Measurements from ENCODE around the gene HBG1. TPM values are rescaled to one million over a fixed set of nuclear protein-coding genes. Genes with fewer than 3 reads are reported as not detected.
"Not testable (repeated sequence)": the region's sequence is repeated elsewhere in the genome, so short reads cannot be mapped to it uniquely, and the experiment has no call there.

Gene HBG1
- total RNA-seq, 3 donors from 2014 or later (not counting 1 experiment from before 2014, with no cell fraction given), result not detected

DNA sequence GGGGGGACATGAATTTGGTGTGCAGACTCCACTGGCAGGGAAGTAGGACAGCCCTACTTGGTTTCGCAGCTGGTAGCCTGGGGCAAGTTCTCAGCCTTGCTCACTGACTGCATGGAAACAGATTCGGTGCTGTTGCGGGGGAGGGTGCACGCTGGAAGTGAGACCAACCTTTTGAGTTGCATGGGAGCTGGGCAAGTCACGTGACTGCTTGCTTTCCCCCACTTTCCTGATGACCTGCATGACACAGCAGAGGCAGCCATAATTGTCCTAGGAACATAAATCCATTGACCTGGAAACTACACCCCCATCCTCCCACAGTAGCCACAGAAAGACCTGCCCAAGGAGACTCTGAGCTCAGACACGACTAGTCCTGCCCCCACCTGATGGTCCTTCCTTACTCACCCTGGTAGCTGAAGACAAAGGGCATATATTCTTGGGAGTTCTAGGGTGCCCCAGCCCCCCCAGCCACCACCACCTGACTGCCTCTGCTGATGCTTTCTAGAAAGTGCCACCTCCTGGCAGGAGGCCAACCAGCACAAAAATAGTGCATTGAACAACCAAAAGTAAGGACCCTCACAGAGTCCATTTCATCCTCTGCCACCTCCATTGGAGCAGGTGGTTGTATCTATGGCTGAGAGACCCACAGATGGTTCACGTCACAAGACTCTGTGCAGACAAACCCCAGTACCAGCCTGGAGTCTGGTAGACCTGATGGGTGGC, 9.0 kb upstream of the HBG1 start:
- peaks cover 0 to 3% of the 10 kb centered on the region in 2 donors for H3K27me3 Mint-ChIP-seq (ENCODE audit: low read depth in 2 of 2)
- Histone ChIP-seq H3K4me3 (ENCODE audit: low read length) (no peak overlapping the region), H3K36me3 (ENCODE audit: control insufficient read depth, insufficient read depth, low read length) (no peaks in the 10 kb centered on the region), H3K27me3 (ENCODE audit: control insufficient read depth, insufficient read depth, low read length) (no peaks in the 10 kb centered on the region), H3K9me3 (ENCODE audit: control insufficient read depth, insufficient read depth, low read length) (no peaks in the 10 kb centered on the region), H3K4me1 (ENCODE audit: control insufficient read depth, insufficient read depth, low read length) (no peaks in the 10 kb centered on the region), H3K27ac (ENCODE audit: low read length) (no peak overlapping the region)
- no peak overlapping the region for H3K27ac Mint-ChIP-seq
- no peaks in the 10 kb centered on the region for H3K4me1 Mint-ChIP-seq
- H3K9me3 Mint-ChIP-seq, result peaks cover 3 to 4% of the 10 kb centered on the region in 2 donors
- no peak overlapping the region for H3K4me3 Mint-ChIP-seq
- TF ChIP-seq, protein P1, sequence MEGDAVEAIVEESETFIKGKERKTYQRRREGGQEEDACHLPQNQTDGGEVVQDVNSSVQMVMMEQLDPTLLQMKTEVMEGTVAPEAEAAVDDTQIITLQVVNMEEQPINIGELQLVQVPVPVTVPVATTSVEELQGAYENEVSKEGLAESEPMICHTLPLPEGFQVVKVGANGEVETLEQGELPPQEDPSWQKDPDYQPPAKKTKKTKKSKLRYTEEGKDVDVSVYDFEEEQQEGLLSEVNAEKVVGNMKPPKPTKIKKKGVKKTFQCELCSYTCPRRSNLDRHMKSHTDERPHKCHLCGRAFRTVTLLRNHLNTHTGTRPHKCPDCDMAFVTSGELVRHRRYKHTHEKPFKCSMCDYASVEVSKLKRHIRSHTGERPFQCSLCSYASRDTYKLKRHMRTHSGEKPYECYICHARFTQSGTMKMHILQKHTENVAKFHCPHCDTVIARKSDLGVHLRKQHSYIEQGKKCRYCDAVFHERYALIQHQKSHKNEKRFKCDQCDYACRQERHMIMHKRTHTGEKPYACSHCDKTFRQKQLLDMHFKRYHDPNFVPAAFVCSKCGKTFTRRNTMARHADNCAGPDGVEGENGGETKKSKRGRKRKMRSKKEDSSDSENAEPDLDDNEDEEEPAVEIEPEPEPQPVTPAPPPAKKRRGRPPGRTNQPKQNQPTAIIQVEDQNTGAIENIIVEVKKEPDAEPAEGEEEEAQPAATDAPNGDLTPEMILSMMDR (IDR thresholded peaks at IDR 0.05), result no peak
- ATAC-seq (no peak), DNase-seq (no peak)
- 90% methylated on average over 7 of the region's 7 CpGs for WGBS (ENCODE audit: insufficient coverage)
- no peaks in the 10 kb centered on the region for H3K36me3 Mint-ChIP-seq
- intact Hi-C loops (cut with micrococcal nuclease), result no loop called here

DNA sequence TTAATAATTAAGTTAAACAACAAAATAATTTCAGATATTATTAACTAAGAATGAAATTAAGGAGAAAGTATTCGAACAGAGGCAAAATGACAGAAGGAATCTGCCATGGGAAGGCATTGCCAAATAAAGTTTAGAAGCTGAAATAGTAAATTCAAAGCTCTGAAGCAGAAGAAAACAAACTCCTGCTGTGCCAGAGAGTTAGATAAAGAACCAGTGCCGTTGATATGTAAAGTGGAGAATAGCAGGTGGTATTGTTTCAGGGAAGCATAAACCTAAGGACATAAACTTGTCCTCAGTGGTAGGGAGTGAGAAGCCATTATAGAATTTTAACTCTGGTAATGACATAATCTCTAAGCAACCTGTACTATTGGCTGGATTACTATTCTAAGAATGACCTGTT, 7.6 kb upstream of the HBG1 start:
- TF ChIP-seq, protein P1 (IDR thresholded peaks at IDR 0.05), result no peak
- Histone ChIP-seq H3K27me3 (ENCODE audit: control insufficient read depth, insufficient read depth, low read length) (no peaks in the 10 kb centered on the region), H3K4me3 (ENCODE audit: low read length) (no peak overlapping the region), H3K36me3 (ENCODE audit: control insufficient read depth, insufficient read depth, low read length) (no peaks in the 10 kb centered on the region), H3K4me1 (ENCODE audit: control insufficient read depth, insufficient read depth, low read length) (no peaks in the 10 kb centered on the region), H3K27ac (ENCODE audit: low read length) (no peak overlapping the region), H3K9me3 (ENCODE audit: control insufficient read depth, insufficient read depth, low read length) (no peaks in the 10 kb centered on the region)
- H3K27ac Mint-ChIP-seq, result no peak overlapping the region
- peaks cover 0 to 3% of the 10 kb centered on the region in 2 donors for H3K27me3 Mint-ChIP-seq (ENCODE audit: low read depth in 2 of 2)
- H3K9me3 Mint-ChIP-seq, result peaks cover 2 to 3% of the 10 kb centered on the region in 2 donors
- H3K4me3 Mint-ChIP-seq, result no peak overlapping the region
- H3K36me3 Mint-ChIP-seq, result no peaks in the 10 kb centered on the region
- intact Hi-C loops (cut with micrococcal nuclease), result no loop called here
- ATAC-seq (no peak), DNase-seq (no peak)
- H3K4me1 Mint-ChIP-seq, result no peaks in the 10 kb centered on the region
- WGBS (ENCODE audit: insufficient coverage), result 77% methylated on average over 2 of the region's 2 CpGs

DNA sequence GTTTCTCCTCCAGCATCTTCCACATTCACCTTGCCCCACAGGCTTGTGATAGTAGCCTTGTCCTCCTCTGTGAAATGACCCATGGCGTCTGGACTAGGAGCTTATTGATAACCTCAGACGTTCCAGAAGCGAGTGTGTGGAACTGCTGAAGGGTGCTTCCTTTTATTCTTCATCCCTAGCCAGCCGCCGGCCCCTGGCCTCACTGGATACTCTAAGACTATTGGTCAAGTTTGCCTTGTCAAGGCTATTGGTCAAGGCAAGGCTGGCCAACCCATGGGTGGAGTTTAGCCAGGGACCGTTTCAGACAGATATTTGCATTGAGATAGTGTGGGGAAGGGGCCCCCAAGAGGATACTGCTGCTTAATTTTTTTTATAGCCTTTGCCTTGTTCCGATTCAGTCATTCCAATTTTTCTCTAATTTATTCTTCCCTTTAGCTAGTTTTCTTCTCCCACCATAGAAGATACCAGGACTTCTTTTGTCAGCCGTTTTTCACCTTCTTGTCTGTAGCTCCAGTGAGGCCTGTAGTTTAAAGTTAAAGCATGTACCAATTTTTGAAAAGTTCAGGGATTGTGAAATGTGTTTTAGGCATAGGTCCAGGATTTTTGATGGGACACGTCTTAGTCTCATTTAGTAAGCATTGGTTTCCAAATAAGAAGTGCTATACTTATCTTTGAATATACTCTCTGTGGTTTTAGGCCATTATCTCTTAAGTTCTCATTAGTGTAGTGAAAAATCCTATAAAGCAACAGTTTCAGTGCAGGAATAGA, 5.2 kb upstream of the HBG1 start, which contains the start of gene HBG2:
Gene HBG2 (minus strand): TSS at position 136 of the 768 bp plus-strand sequence. CDS start 53 bp downstream, at position 83.
- not testable (repeated sequence) for H3K27ac Mint-ChIP-seq; H3K9me3 ChIP-seq (ENCODE audit: control insufficient read depth, insufficient read depth, low read length); H3K9me3 Mint-ChIP-seq; H3K27me3 Mint-ChIP-seq (ENCODE audit: low read depth in 2 of 2); H3K4me3 ChIP-seq (ENCODE audit: low read length); H3K27ac ChIP-seq (ENCODE audit: low read length); H3K4me1 Mint-ChIP-seq; H3K36me3 Mint-ChIP-seq; H3K4me1 ChIP-seq (ENCODE audit: control insufficient read depth, insufficient read depth, low read length); H3K36me3 ChIP-seq (ENCODE audit: control insufficient read depth, insufficient read depth, low read length); H3K4me3 Mint-ChIP-seq; H3K27me3 ChIP-seq (ENCODE audit: control insufficient read depth, insufficient read depth, low read length); ATAC-seq; DNase-seq
- 78% methylated on average over 3 of the region's 9 CpGs for WGBS (ENCODE audit: insufficient coverage)
- intact Hi-C loops (cut with micrococcal nuclease), result loop anchor here (1.0 kb wide), 1 partner anchor 9 kb away; no protein-coding TSS in a partner anchor

DNA sequence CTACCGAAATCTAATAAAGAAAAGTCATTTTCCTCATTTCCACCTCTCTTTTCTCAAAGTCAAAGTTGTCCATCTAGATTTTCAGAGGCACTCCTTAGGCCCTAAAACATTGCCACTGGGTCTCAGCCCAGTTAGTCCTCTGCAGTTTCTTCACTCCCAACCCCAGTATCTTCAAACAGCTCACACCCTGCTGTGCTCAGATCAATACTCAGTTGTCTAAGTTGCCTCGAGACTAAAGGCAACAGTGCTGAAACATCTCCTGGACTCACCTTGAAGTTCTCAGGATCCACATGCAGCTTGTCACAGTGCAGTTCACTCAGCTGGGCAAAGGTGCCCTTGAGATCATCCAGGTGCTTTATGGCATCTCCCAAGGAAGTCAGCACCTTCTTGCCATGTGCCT, 4.4 kb upstream of the HBG1 start:
- not testable (repeated sequence) for H3K27ac ChIP-seq (ENCODE audit: low read length); H3K36me3 Mint-ChIP-seq; H3K4me3 Mint-ChIP-seq; H3K4me1 ChIP-seq (ENCODE audit: control insufficient read depth, insufficient read depth, low read length); H3K9me3 ChIP-seq (ENCODE audit: control insufficient read depth, insufficient read depth, low read length); ATAC-seq; H3K36me3 ChIP-seq (ENCODE audit: control insufficient read depth, insufficient read depth, low read length); H3K4me3 ChIP-seq (ENCODE audit: low read length); DNase-seq; H3K27ac Mint-ChIP-seq; H3K27me3 Mint-ChIP-seq (ENCODE audit: low read depth in 2 of 2); H3K4me1 Mint-ChIP-seq; H3K9me3 Mint-ChIP-seq; H3K27me3 ChIP-seq (ENCODE audit: control insufficient read depth, insufficient read depth, low read length)
- intact Hi-C loops (cut with micrococcal nuclease), result loop anchor here (1.0 kb wide), 1 partner anchor 8 kb away; no protein-coding TSS in a partner anchor
- WGBS (ENCODE audit: insufficient coverage), result 68% methylated on average over 2 of the region's 2 CpGs

DNA sequence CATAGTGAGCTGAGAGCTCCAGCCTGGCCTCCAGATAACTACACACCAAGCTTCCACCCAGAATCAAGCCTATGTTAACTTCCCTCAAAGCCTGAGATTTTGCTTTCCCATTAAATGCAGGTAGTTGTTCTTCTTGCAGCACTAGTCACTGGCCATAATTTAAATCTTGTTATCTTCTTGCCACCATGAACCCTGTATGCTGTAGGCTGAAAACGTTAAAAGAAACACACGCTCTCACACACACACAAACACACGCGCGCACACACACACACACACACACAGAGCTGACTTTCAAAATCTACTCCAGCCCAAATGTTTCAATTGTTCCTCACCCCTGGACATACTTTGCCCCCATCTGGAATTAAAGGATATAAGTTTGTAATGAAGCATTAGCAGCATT, 3.8 kb upstream of the HBG1 start:
- H3K36me3 ChIP-seq (ENCODE audit: control insufficient read depth, insufficient read depth, low read length); H3K27me3 Mint-ChIP-seq (ENCODE audit: low read depth in 2 of 2); H3K4me1 Mint-ChIP-seq; intact Hi-C loops (cut with micrococcal nuclease); H3K4me3 Mint-ChIP-seq; DNase-seq; H3K4me1 ChIP-seq (ENCODE audit: control insufficient read depth, insufficient read depth, low read length); H3K4me3 ChIP-seq (ENCODE audit: low read length); H3K36me3 Mint-ChIP-seq; H3K27me3 ChIP-seq (ENCODE audit: control insufficient read depth, insufficient read depth, low read length); H3K9me3 Mint-ChIP-seq; ATAC-seq; H3K9me3 ChIP-seq (ENCODE audit: control insufficient read depth, insufficient read depth, low read length); H3K27ac Mint-ChIP-seq; H3K27ac ChIP-seq (ENCODE audit: low read length): not testable (repeated sequence)
- no CpG with 5 or more reads among the region's 5 CpGs for WGBS (ENCODE audit: insufficient coverage)
